HG02885 (cell line): ENCODE measurements around the gene MPRIP.

ENCODE experiments used
- ATAC-seq: cut with Tn5 transposase; IDR thresholded peaks from one replicate; pipeline ENCODE4 v1.9.1; 2021; ENCODE audit warnings: mild to moderate bottlenecking; ENCODE audit not compliant: unreplicated experiment, poor library complexity

The MPRIP gene

DNA sequence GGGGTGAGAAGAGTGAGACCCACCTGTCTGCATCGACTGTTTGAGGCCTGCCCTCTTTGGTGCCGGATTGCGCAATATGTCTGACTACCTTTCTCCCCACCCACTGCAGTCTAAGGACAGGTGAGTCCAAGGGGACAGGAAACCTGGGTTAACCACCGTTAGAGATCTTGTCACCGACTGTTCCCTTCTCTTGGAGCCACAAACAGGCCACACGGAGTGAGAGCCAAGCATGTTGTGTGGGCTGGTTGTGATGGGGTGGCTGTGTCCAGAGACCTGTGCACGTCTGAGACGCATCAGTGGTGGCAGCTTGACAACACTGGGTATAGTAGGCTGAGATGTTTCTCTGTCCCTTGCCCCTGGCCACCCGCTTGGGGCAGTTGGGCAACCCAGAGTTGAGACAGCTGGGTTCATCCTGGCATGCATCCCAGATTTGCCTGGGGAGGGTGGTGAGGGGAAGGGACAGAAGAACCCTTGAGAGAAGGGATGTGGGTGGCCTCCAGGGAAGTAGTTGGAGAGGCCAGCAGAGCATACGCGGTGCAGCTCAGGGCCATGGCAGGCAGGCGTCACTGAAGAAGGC, 21.4 kb downstream of the MPRIP start:
- no peak for ATAC-seq

- ATAC-seq, result no peak
These were observed 22.1 kb downstream of the MPRIP start for GRCh38 chr17:17064322-17064721.

DNA sequence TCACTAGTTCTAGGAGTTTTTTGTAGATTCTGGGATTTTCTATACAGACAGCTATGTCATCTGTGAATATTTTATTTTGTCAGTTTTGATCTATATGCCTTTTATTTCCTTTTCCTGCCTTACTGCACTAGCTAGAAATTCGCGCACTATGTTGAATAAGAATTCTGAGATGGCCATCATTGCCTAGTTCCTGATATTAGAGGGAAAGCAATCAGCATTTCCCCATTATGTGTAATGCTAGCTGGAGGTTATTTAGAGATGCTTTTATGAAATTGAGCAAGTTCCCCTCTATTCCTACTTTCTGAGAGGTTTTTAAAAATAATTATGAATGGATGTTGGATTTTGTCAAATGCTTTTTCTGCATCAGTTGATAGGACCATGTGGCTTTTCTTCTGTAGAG, 23.8 kb downstream of the MPRIP start:
- ATAC-seq, result no peak

DNA sequence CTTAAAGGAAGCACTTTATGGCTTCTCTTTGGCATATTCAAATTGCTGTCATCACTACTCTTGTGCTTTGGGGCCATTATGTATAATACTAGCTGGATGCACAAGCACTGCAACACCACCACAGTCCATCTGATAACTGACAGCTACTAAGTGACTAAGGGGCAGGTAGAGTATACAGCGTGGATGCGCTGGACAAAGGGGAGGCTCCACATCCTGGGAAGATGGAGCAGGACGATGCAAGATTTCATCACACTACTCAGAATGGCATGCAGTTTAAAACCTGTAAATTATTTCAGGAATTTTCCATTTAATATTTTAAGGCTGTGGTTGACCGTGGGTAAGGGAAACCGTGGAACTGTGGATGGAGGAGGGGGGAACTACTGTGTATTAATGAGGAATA, 25.0 kb downstream of the MPRIP start:
- no peak for ATAC-seq

GRCh38 chr17:17069849-17070248, 27.6 kb downstream of the MPRIP start:
- no peak for ATAC-seq

GRCh38 chr17:17070931-17071330, 28.7 kb downstream of the MPRIP start:
- ATAC-seq, result no peak

DNA sequence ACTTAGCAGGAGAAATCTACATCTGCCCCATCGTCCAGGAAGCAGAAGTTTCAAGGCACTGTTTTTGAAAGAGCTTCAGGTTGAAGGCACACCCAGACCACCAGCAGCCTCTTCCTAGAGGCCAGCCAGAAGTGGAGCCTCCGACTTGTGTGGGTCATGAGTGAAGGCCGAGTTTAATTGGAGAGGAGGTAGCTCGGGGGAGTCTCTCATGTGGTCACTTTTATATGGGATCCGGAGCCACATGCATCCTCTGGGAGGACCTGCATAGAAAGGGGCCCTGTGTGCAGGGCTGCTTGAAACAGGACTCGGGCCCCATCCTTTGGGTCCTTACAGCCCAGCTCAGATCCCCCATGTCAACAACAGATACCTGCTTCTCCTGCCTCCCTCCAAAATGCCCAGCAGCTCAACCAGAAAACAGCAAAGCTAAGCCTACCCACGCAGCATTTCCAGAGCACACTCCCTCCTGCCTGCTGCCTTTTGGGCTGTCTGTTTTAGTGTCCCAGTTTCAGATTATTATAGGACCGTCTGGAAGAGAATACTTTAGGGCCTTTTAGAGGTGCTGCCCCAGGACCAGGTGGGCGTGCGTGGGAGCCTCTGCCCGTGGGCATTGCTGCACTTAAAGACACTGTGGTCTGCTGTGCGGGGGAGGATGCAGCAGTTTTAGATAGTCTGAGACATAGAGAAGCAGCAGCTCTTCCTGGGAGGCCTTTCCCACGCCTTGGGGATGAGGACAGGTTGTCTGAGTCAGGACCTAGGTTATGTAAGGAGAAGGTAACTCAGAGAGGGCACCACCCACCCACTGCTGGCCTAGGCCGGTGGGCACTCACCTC, 29.5 kb downstream of the MPRIP start:
- ATAC-seq, result no peak

GRCh38 chr17:17072546-17072945, 30.3 kb downstream of the MPRIP start:
- ATAC-seq, result no peak

DNA sequence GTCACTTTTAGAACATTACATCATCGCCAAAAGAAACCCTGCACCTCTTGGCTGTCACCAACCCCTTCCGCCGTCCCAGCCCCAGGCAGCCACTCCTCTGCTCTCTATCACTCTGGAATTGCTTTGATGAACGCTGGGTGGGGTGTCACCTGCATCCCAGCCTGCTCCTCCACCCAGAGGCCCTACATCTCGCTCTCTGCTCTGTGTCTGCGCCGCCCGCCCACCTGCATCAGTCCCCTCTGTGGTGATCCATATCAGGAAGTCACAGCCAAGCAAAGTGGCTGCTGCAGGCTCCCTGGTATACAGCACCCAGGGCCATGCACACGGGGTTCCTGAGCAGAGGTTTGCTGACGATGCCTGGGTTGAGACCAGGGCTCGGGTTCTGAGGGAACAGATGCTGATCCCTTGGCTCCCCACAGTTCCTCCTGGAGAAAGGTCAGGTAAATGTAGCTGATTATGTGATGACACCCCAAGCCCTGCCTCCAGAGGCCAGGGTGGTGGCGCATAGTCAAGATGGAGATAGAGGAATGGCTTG, 30.8 kb downstream of the MPRIP start:
- ATAC-seq, result no peak

- no peak for ATAC-seq
These were observed 31.5 kb downstream of the MPRIP start for GRCh38 chr17:17073581-17074403.

DNA sequence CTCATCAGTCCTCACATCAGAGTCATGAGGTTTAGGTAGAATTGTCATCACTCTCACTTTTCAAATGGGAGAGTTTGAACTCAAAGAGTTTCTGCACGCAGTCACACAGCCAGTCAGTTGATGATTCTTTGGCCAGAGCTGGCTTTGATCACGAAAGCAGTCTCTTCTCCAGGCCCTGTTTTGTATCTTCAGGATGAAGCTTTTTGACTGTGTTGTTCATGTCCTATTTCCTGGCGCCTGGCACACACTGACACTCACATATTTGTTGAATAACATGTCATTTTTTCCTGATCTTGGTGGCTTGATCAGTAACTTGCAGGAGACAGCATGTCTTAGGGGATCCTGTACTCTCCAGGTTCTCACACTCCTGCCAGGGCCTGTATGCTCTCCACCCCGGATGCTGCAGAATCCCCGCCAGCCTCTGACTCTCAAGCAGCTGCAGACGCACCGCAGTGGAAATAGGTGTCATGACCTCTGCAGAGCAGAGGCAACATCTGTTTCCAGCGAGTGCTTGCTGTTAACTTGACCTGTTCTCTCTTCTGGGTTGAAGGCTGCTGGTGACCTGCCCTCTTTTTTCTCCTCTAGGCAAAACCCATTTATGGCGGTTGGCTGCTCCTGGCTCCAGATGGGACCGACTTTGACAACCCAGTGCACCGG, 33.0 kb downstream of the MPRIP start:
- ATAC-seq, result no peak

- no peak for ATAC-seq
These were observed 33.8 kb downstream of the MPRIP start for GRCh38 chr17:17076066-17076465.

GRCh38 chr17:17077101-17077500, 34.8 kb downstream of the MPRIP start:
- ATAC-seq, result no peak

- ATAC-seq, result no peak
These were observed 35.8 kb downstream of the MPRIP start for GRCh38 chr17:17077861-17078732.

- no peak for ATAC-seq
These were observed 36.6 kb downstream of the MPRIP start for GRCh38 chr17:17078832-17079231.

DNA sequence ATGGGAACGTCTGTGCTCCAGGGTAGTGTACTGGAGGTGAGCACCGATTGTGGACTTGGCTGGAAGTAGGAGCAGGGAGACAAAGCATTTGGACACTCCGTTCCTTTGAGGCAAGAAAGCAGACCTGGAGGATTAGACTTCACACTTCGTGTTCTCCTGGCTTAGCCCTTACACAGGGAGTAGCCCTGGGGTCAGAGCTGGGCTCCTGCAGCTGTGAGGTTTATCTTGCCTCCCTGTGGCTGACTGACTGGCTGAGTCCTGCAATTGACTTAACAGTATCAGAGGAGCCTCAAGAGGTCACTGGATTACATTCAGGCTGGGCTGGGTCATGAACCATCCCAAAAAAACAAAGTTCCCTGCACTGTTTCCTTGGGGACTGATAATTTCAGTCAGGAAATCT, 37.1 kb downstream of the MPRIP start:
- no peak for ATAC-seq

GRCh38 chr17:17079761-17080160, 37.5 kb downstream of the MPRIP start:
- no peak for ATAC-seq

- ATAC-seq, result no peak
These were observed 37.9 kb downstream of the MPRIP start for GRCh38 chr17:17080181-17080631.

- no peak for ATAC-seq
These were observed 38.5 kb downstream of the MPRIP start for GRCh38 chr17:17080781-17081180.
